T-helper 1 cell treated with Interleukin-12 subunit alpha and Interleukin-12 subunit beta and Interleukin-4 antibody, amounts not matched to agents 30 ng/mL and 1 ng/mL, for 36 hours (primary cell): Measurements from ENCODE around the gene SNX8. TPM values are rescaled to one million over a fixed set of nuclear protein-coding genes. Genes with fewer than 3 reads are reported as not detected.

ENCODE experiments used
- intact Hi-C: fragments of 100-400 bp; cut with micrococcal nuclease; formaldehyde crosslinking; loops from one replicate; pipeline ENCODE4 v1.15.1; 2024
- total RNA-seq: library from RNA; stranded (reverse); gene quantifications from 2 replicates; pipeline ENCODE4 v1.2.3, GENCODE V29; 2022

The SNX8 gene
- total RNA-seq, 1 donor from 2014 or later: 35.5 TPM

- intact Hi-C loops: no loop called here
Measured at GRCh38 chr7:2299131-2299829, 15.0 kb downstream of the SNX8 start.

- intact Hi-C loops: no loop called here
Measured at GRCh38 chr7:2296832-2297231, 17.4 kb downstream of the SNX8 start.

- intact Hi-C loops: no loop called here
Measured at GRCh38 chr7:2295936-2296620, 18.2 kb downstream of the SNX8 start.

- intact Hi-C loops: no loop called here
Measured at GRCh38 chr7:2290877-2291276, 23.4 kb downstream of the SNX8 start.

- intact Hi-C loops: no loop called here
Measured at GRCh38 chr7:2289621-2290020, 24.6 kb downstream of the SNX8 start.

- intact Hi-C loops: no loop called here
Measured at GRCh38 chr7:2289111-2289586, 25.1 kb downstream of the SNX8 start.

GRCh38 chr7:2288503-2288902 lies 25.7 kb downstream of the SNX8 start:
- intact Hi-C loops: no loop called here

GRCh38 chr7:2287745-2288144 lies 26.5 kb downstream of the SNX8 start:
- intact Hi-C loops: no loop called here

- intact Hi-C loops: no loop called here
Measured at GRCh38 chr7:2283074-2283473, 31.2 kb downstream of the SNX8 start.

- intact Hi-C loops: no loop called here
Measured at GRCh38 chr7:2282185-2282751, 32.0 kb downstream of the SNX8 start.

- intact Hi-C loops: no loop called here
Measured at GRCh38 chr7:2281541-2281940, 32.7 kb downstream of the SNX8 start.

GRCh38 chr7:2280424-2280823 lies 33.8 kb downstream of the SNX8 start:
- intact Hi-C loops: no loop called here

GRCh38 chr7:2279896-2280295 lies 34.3 kb downstream of the SNX8 start:
- intact Hi-C loops: no loop called here

GRCh38 chr7:2278026-2278425 lies 36.2 kb downstream of the SNX8 start:
- intact Hi-C loops: no loop called here

GRCh38 chr7:2276107-2276506 lies 38.1 kb downstream of the SNX8 start:
- intact Hi-C loops: no loop called here

GRCh38 chr7:2275101-2275500 lies 39.1 kb downstream of the SNX8 start:
- intact Hi-C loops: no loop called here

GRCh38 chr7:2274666-2275065 lies 39.6 kb downstream of the SNX8 start:
- intact Hi-C loops: no loop called here

- intact Hi-C loops: no loop called here
Measured at GRCh38 chr7:2273866-2274265, 40.4 kb downstream of the SNX8 start.

GRCh38 chr7:2272031-2272430 lies 42.2 kb downstream of the SNX8 start:
- intact Hi-C loops: no loop called here

- intact Hi-C loops: no loop called here
Measured at GRCh38 chr7:2271273-2272026, 42.8 kb downstream of the SNX8 start.

GRCh38 chr7:2270495-2270894 lies 43.7 kb downstream of the SNX8 start:
- intact Hi-C loops: no loop called here

- intact Hi-C loops: no loop called here
Measured at GRCh38 chr7:2269991-2270460, 44.2 kb downstream of the SNX8 start.
